Measurements from ENCODE around the gene HIPK1. TPM values are rescaled to one million over a fixed set of nuclear protein-coding genes. Genes with fewer than 3 reads are reported as not detected.
A peak's percentile ranks its signal among the peaks of the same experiment; 100 is the strongest.
"Not testable (repeated sequence)": the region's sequence is repeated elsewhere in the genome, so short reads cannot be mapped to it uniquely, and the experiment has no call there.

The HIPK1 gene
- total and polyA plus RNA-seq, 8 donors, result 38.7 to 77.4 (median 45.4) TPM

- H3K9me3 ChIP-seq, result no peaks in the 10 kb centered on the region
- no peak for TF ChIP-seq CTCF (IDR thresholded peaks at IDR 0.05)
- H3K4me1 ChIP-seq, result peaks cover 26 to 47% of the 10 kb centered on the region in 2 donors
- intact Hi-C loops (cut with DNase I), result no loop called here
- no peaks in the 10 kb centered on the region for H3K36me3 ChIP-seq
- ATAC-seq (no peak), DNase-seq (no peak)
- peak overlapping the region; percentile 29 to 54 for H3K27ac ChIP-seq
- H3K27me3 ChIP-seq, result no peaks in the 10 kb centered on the region
- no peak overlapping the region for H3K4me3 ChIP-seq
Observed at GRCh38 chr1:113947388-113948107, 18.4 kb downstream of the HIPK1 start.

GRCh38 chr1:113948151-113948550 is 19.0 kb downstream of the HIPK1 start:
- H3K27me3 ChIP-seq; H3K9me3 ChIP-seq; H3K36me3 ChIP-seq; DNase-seq; intact Hi-C loops (cut with DNase I); H3K4me3 ChIP-seq: not testable (repeated sequence)
- peak; percentile 59 for ATAC-seq
- Histone ChIP-seq H3K27ac (peak overlapping the region; percentile 29 to 54), H3K4me1 (peaks cover 26 to 48% of the 10 kb centered on the region in 2 donors)

GRCh38 chr1:113949007-113949406 is 19.9 kb downstream of the HIPK1 start:
- H3K27ac ChIP-seq, result no peak overlapping the region
- DNase-seq, result no peak
- TF ChIP-seq CTCF (IDR thresholded peaks at IDR 0.05), result peak in 1 of 2 donors; percentile 15
- H3K36me3 ChIP-seq, result peaks cover 0 to 8% of the 10 kb centered on the region in 2 donors
- H3K9me3 ChIP-seq, result no peaks in the 10 kb centered on the region
- H3K4me1 ChIP-seq, result peaks cover 26 to 43% of the 10 kb centered on the region in 2 donors
- ATAC-seq, result no peak
- no peaks in the 10 kb centered on the region for H3K27me3 ChIP-seq
- intact Hi-C loops (cut with DNase I), result no loop called here
- no peak overlapping the region for H3K4me3 ChIP-seq

- DNase-seq (no peak), ATAC-seq (no peak)
- no peak overlapping the region for H3K4me3 ChIP-seq
- H3K4me1 ChIP-seq, result peaks cover 26 to 40% of the 10 kb centered on the region in 2 donors
- TF ChIP-seq CTCF (IDR thresholded peaks at IDR 0.05), result no peak
- peaks cover 0 to 25% of the 10 kb centered on the region in 2 donors for H3K36me3 ChIP-seq
- intact Hi-C loops (cut with DNase I), result no loop called here
- no peaks in the 10 kb centered on the region for H3K27me3 ChIP-seq
- no peaks in the 10 kb centered on the region for H3K9me3 ChIP-seq
- no peak overlapping the region for H3K27ac ChIP-seq
Observed at GRCh38 chr1:113950908-113951307, 21.8 kb downstream of the HIPK1 start.

- no peak overlapping the region for H3K27ac ChIP-seq
- DNase-seq (no peak), ATAC-seq (no peak)
- no peaks in the 10 kb centered on the region for H3K9me3 ChIP-seq
- H3K36me3 ChIP-seq, result peaks cover 0 to 33% of the 10 kb centered on the region in 2 donors
- H3K4me1 ChIP-seq, result peaks cover 19 to 32% of the 10 kb centered on the region in 2 donors
- intact Hi-C loops (cut with DNase I), result no loop called here
- no peak for TF ChIP-seq CTCF (IDR thresholded peaks at IDR 0.05)
- no peaks in the 10 kb centered on the region for H3K27me3 ChIP-seq
- no peak overlapping the region for H3K4me3 ChIP-seq
Observed at GRCh38 chr1:113951719-113952118, 22.6 kb downstream of the HIPK1 start.

- no peak for ATAC-seq
- H3K9me3 ChIP-seq, result no peaks in the 10 kb centered on the region
- H3K4me1 ChIP-seq, result peaks cover 0 to 4% of the 10 kb centered on the region in 2 donors
- H3K27ac ChIP-seq, result no peak overlapping the region
- H3K4me3 ChIP-seq, result no peak overlapping the region
- H3K27me3 ChIP-seq, result no peaks in the 10 kb centered on the region
- DNase-seq, result no peak
- H3K36me3 ChIP-seq, result peaks cover 0 to 89% of the 10 kb centered on the region in 2 donors
- no peak for TF ChIP-seq CTCF (IDR thresholded peaks at IDR 0.05)
- intact Hi-C loops (cut with DNase I), result no loop called here
Observed at GRCh38 chr1:113957984-113958383, 28.9 kb downstream of the HIPK1 start.
